HG02970 (cell line): ENCODE results near the gene RCSD1.

Experiments
- ATAC-seq: cut with Tn5 transposase; IDR thresholded peaks from one replicate; pipeline ENCODE4 v1.9.1; 2021; ENCODE audit warnings: mild to moderate bottlenecking, moderate library complexity, moderate number of reproducible peaks; ENCODE audit not compliant: unreplicated experiment, low FRiP score

RCSD1 gene

DNA sequence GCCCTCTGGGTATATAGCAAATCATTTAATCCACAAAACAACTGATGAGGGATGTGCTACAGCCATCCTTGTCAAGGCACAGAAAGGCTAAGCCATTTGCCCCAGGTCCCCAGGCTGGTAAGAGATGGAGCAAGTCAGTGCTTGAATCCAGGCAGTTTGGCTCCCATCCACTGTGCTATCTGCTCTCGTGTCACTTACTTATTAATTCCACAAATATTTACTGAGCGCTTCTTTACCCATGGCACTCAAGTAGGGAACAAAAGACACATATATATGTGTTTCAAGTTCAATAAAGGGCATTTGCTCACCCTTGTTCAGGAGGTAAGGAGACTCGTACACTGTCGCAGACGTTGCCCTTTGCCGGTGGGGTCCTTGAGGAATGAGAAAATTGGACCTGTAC is 53.2 kb downstream of the RCSD1 start:
- no peak for ATAC-seq

DNA sequence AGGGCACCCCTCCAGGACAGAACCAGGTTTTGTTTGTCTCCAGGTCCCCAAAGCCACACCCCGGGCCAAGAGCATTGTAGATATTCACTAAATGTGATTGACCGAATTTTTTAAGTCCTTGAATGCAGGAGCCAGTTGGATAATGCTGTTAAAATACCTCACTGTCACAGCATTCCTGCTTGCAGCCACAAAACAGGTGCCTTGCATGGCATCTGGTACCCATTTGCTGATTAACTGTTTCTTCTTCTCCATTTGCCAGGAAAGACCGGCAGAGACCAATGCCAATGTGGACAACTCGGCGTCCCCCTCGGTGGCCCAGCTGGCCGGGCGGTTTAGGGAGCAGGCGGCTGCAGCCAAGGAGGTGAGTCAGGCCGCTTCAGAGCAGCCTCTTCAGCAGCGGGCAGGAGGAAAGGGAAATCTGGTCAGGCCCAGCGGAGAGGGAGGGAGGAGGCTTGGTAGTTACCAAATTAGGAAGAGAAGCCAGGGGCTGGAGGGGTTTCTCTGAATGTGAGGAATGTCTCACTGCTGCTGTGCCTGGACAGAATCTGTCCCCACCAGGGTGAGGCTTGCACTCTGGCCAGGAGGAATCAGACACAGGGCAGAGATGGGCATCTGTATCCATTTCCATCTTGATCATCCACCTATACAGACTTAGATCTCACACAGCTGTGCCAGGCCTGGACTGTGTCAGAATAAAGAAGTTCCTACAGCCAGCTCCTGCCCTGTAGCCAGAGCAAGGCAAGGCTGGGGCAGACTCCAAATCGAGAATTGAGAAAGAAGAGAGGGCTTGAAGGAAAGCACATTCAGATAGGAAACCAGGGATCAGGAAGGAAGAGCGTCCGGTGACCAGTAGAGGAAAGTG is 53.8 kb downstream of the RCSD1 start:
- ATAC-seq: no peak

DNA sequence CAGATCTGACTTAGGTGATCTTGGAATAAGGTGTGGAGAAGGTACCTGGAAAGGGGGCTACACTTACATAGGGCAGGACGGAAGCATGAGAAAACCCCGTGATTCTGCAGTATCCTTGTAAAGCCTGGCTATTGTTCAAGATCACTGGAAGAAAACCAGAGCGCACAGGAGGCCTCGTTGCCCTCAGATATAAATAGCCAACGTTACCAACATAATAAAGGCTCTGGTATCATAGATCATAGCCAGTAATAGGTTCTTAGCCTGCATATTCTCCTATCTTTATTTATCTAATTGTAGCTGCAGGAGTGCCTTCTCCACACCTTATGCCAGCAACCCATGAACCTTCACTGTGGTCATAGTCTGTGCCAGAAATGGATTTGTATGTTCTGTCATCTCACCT is 55.8 kb downstream of the RCSD1 start:
- no peak for ATAC-seq

DNA sequence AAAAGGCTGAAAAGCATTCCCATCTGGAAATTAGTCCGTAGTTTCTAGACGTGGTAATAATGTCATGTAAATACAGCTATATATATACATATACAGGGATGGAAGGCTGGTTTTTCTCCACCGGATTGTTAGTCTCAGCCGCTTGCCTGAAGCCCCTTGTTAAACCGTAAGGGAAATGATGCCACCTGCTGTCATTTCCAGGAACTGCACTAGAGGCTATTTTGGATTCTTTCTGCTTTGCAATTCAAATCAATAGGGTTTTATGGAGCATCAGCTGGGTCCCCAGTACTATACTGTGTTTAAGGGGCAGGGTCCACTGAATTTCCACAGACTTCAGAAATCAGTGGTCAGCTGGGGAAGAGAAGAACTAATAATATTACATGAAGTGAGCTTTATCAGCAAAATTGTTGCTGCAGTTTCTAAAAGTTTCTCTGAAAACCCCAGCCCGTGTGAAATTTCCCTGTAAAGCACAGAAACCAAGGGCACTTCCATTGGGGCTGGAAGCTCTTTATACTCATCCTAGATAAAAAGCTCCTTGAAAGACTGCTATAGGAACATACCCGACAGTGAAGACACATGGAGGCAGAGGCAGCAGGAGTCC is 58.0 kb downstream of the RCSD1 start:
- no peak for ATAC-seq

DNA sequence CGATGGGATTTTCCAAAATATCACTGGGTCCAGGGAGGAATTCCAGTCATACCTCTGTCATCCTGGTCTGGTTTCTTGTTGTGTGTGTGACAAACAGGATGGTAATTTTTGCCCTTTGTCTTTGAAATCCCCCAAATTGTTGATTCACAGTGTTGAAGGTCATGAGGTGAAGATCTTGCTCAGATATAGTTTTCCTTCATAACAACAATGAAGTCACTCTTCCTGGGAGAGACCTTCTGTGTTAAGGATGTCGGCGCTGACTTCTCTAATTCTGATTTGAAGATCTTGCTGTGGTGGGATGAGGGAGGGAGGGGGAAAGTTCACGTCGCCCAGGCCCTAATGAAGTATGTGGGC is 59.5 kb downstream of the RCSD1 start:
- ATAC-seq: no peak

DNA sequence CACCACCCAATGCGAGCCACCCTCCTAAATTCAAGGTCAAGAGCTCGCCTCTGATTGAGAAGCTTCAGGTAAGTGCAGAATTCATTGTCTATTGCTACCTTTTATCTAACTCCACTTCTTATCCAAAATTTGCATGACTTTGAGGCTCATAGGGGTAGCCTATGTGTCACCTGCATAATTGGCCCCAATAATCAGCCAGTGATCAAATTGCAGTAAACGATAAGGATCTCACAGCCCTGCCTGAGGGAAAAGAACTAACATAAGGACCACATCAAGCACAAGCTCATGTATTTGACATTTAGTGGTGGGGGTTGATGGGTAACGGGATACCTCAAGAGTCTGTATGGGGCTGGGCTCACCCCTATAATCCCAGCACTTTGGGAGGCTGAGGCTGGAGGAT is 60.0 kb downstream of the RCSD1 start:
- ATAC-seq: no peak

DNA sequence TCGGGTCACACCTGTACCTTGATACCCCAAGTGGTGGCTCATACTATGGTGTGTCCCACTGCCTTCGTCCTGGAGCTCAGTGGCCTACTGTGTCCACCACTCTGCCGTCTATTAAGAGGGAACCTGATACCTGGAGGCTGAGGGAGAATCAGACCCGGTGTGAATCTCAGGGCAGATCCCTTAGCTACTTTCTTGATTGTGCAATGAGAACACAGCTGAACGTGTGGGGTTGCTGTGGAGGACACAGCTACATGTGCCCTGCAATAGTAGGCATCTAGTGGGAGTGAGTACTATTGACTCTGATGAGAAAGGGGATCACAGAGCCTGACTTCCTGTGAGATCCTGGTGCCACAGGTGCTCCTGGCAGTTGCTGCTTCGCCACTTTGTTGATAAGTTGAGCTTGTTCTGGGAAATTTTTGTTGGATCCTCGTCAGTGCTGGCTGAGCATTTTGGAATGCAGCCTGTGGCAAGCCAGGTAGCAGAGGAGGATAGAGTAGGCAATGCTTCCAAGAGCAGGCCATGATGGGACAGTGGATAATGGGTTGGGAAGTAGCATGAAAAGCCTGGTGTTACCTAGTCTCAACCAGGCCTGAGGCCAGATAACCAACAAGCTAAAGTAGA is 63.5 kb downstream of the RCSD1 start:
- ATAC-seq: no peak

DNA sequence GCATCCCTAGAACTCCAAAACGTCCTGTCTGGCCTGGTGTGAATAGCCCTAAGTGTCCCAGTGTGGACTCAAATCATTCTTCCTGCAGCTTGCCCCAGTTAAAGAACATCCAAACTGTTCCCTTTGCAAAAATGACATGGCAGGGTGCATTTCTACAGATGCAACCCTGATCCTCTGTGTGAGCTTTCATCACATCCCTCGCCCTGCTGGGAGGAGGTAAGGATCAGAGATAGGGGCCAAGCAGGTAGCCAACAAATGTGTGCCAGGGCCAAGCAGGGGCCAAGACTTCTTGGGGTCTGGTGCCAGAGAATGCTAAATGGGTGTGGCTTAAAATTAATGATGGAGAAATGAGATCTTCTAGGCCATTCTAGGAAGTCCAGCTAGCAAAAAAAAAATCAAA is 64.7 kb downstream of the RCSD1 start:
- no peak for ATAC-seq

DNA sequence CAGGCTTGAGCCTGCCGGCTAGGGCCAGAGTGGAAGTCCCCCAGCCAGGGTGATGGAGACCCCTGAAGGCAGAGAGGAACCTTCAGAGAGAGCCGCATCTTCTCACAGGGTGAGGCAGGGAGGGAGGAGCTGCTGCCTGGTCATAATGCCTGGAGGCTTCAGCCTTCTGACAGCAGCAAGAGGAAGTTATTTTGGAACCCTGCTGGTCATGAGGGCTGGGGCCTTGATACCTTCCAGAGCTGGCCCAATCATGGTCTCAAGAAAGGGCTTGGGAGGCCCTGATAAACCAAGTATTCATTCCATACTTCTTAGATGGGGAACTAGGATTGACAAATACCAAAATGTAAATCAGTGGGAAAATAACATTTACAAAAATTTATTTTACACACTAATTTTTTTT is 65.1 kb downstream of the RCSD1 start:
- ATAC-seq: no peak

DNA sequence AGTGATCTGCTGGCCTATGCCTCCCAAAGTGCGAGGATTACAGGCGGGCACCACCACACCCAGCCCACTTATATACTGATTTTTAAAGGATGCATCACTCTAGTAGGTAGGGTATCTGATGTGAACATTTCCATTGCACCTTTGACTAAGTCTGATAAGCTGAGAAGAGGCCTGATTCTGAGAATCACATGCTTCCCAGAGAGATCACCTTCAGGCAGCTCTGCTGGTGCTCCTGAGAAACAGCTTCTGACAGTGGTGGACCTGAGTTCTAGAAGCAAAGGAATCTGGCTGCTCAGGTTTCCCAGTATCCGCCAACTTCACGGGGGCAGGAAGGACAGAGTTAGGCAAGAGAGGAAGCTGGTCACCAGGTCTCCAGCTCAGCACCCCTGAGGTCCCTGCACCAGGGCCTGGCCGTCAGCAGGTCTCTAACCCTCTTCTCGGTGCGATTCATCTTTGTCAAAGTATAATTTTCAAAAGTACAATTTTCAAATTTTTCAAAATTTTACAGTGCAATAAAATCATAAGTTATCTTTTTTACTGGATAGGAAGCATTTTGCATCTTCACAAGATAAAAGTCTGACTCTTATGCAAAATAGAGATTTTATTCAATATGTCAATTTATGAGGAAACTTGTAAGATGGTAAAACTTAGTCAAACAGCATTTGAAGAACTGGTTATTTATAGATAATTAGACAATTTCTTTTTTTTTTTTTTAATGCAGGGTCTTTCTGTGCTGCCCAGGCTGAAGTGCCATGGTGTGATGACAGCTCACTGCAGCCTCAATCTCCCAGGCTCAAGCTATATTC is 65.9 kb downstream of the RCSD1 start:
- ATAC-seq: no peak

DNA sequence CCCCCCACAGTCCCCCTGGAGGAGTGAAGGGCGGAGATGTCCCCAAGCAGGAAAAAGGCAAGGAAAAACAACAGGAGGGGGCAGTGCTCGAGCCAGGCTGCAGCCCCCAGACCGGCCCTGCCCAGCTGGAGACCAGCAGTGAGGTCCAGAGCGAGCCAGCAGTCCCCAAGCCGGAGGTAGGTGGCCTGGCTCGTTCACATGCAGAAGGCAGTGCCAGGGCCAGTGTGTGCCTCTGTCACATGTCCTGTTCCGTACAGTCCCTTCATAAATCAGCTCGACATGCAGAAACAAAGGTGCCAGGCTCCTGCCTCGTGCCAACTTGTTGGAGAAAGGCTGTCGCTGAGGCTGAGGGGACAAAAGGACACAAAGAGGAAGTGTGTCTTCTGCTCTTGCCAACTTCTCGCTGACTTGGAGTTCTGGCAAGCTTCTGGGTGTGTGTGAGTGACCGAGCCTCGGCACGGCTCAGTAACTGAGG is 67.7 kb downstream of the RCSD1 start:
- ATAC-seq: no peak

DNA sequence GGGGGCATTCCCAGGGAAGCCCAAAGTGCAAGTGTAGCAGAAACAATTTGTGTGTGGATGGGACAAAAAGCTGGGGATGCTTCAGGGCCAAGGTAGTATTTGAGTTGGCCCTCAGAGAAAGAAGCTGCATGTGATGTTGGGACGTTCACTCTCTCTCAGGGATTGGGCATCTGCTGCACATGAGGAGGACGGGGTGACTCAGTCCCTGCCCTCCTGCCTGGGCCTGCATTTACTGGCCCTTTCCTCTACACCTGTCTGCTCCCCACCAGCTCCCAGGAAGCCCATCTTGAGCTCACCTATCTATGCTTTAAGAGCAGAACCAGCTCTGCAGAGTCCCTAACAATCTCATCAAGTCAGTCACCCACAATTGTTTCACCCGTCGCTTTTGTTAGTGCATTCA is 68.3 kb downstream of the RCSD1 start:
- ATAC-seq: no peak

DNA sequence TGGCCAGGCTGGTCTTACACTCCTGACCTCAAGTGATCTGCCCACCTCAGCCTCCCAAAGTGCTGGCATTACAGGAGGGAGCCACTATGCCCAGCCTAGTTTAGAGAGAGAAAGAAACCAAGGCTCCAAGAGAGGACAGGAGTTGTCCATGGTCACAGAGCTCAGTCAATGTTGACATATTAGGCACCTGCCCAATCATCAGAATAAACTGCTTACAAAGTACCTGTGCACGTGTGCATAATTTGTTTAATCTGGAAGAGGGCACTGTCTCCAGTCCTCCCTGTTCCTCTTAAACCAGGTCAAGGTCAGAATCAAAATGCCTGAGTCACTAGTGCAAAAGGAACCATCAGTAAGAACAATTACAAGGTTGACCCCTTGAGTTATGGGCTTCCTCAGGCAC is 71.5 kb downstream of the RCSD1 start:
- ATAC-seq: no peak

DNA sequence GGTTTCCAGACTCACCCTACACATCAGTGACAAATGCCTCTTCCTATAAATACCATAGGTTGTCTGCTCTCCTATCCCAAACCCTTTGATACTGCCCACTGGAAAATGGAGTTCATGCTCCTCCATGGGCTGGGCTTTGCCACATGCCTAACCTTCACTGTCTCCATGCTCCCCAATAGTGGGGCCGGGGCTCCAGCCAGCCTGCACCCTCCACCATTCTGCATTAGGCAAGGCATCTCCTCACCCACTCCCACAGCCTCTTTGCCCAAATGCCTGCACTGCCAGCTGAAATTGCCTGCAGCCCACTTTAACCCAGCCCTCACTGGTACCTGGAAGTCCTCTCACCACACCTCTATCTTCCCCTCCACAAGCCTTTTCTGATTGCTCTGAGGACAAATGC is 73.5 kb downstream of the RCSD1 start:
- no peak for ATAC-seq

DNA sequence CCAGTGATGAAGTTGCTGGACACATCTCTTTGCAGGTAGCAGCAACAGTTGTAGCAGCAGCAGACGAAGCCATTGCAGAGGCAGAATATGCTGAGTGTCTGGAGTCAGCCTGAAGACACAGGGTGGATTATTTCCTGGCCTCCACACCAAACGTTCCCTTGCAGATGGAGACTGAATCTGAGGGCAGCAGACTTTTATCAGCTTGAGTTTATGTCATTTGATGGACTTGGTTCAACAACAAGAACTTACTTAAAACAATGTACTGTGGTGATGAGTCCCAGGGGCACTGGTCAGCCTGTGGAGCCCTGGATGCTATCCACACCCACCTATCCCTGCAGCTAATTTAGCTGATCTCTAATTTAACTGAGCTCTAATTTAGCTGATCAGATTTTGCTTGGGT is 74.7 kb downstream of the RCSD1 start:
- ATAC-seq: no peak

DNA sequence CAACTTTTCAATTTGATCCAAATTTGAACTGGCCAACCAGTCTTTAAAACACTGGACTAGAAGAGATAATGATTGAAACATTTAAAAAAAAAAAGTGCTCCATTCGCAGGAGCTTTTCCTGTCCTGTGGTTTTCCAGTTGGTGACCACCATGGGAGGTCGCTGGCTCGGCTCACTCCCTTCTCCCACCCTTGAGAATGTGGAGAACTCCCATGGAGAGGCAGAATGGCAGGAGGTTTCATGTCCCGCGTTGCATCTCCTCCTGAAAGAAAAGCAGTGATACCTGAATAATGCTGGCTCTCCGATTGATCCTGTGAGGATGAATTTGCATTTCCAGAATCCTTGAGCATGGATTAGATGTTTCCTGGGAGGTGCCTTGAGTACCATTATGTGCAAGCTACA is 75.2 kb downstream of the RCSD1 start:
- ATAC-seq: no peak

DNA sequence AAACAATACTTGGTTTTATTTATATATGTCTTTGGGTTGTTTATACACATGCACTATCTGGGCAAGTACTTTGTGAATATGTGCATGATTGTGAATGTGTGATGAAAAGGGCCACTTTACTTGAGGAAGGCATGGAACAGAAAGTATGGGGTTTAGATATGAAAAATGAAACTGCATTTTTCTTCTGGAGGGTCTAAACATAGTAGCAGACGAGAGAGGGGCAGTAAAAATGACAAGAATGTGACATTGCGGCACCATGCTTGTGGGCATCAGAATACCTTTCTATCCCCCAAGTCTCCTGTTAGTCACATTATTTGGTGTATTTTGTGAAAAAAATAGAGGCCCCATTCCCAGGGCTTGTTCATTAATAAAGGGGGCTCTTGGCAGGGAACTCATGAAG is 76.3 kb downstream of the RCSD1 start:
- no peak for ATAC-seq

DNA sequence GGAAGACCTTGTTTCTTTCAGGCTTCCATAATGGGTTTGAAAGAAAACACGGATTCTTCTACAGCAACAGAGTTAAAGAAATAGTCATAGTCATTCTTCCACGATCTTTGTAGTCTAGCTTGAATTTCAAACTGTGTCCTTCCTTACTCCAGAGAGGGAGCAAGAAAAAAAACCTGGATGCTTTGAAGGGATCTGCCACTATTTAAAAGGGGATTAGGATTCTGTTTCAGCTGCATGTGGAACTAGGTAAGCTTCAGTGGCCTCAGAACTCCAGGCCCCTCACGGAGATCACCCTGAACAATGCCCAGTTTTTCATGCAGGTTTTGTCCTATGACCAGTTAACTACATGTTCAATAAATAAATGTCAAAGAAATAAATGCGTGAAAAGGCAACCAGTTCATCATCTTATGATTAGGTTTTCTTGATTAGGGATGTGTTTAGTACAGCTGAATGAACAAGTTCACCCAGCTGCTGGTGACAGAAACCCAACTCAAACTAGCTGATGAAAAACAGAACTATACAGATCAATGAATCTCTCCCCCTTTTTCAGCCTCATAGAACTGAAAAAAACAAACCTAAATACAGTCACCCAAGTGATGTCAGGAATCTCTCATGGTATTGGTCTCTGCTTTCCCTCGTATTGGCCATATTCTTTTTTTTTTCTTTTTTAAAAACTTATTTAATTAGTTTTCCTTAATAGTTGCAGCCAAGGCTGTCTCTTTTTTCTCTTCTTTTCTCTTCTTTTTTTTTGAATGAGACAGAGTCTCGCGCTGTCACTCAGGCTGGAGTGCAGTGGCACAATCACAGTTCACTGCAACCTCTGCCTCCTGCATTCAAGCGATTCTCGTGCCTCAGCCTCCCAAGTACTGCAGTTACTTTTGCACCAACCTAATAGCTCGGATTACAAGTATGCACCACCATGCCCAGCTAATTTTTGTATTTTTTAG is 77.2 kb downstream of the RCSD1 start:
- no peak for ATAC-seq

DNA sequence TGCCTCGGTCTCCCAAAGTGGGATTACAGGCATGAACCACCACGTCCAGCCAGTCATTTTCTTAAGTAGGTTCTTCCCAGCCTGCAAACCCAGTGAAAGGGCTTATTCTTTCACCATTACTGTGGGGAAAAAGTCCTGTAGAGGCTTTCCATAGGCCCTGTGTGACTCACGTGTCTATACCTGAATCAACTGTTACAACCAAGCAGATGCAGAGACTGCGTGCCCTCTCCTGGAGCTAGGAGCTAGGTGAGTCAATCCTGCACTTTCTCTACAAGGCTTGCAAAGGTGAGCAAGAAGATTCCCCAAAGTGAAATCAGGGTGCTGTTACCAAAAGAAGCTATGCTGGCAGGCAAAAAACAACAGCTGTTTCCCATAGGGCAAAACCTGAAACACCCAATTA is 77.9 kb downstream of the RCSD1 start:
- no peak for ATAC-seq

DNA sequence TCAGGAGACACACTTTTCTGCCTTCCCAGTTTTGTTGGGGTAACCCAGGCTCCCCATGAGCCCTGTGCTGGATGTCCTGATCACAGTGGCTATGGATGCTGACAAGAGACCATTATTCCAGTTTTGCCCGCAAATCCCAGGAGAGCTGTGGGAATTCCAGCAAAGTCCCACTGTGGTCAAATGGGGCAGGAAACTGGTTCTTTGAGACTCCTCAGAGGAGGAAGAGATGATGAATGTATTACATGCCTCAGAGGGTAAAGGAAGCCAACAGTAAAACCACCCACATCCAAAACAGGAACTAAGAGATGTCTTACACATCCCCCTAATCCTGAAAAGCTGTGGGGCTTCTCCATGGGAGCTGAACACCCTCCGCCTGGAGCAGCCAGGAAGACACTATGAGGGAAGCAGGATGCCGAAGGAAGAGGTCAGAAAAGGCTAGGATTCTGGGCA is 78.9 kb downstream of the RCSD1 start:
- ATAC-seq: no peak
